GM12878 (cell line): ENCODE measurements around the gene PARP6.

Experiments
- EGR1 ChIP-seq, 2 experiments: IDR thresholded peaks; 1 replicate in 1 of 2; 2 replicates in 1 of 2; pipeline ENCODE4 v1.6.1; 2011 to 2012; ENCODE audit warnings: low read depth in 2 of 2, low read length in 2 of 2, borderline replicate concordance in 1 of 2, mild to moderate bottlenecking in 1 of 2, moderate library complexity in 1 of 2
- GABPA ChIP-seq: IDR thresholded peaks from 2 replicates; pipeline ENCODE4 v1.6.1; 2014; ENCODE audit warnings: antibody characterized with exemption, low read depth, mild to moderate bottlenecking, inconsistent platforms
- PAX5 ChIP-seq: IDR thresholded peaks from 2 replicates; pipeline ENCODE4 v1.6.1; 2011; ENCODE audit warnings: low read depth, low read length, borderline replicate concordance
- POLR2AphosphoS5 ChIP-seq: IDR thresholded peaks from 2 replicates; pipeline ENCODE4 v1.6.1; 2011; ENCODE audit warnings: mild to moderate bottlenecking, low read length, inconsistent platforms
- RAD51 ChIP-seq: fragments of 450-650 bp; IDR thresholded peaks from 2 replicates; pipeline ENCODE4 v1.6.1; 2016; ENCODE audit warnings: moderate library complexity, mild to moderate bottlenecking, inconsistent platforms
- ZNF274 ChIP-seq: IDR thresholded peaks from one replicate; pipeline ENCODE4 v1.8.0; 2011; ENCODE audit not compliant: insufficient read length, insufficient read depth
- TF ChIP-seq, protein P1 (sequence below), 3 experiments: IDR thresholded peaks in 2 of 3; conservative IDR thresholded peaks in 1 of 3; 2 replicates each; pipeline ENCODE4 v1.5.1; 2011; ENCODE audit warnings: low read depth in 3 of 3, low read length in 3 of 3, mild to moderate bottlenecking in 3 of 3, control low read depth in 2 of 3, moderate library complexity in 2 of 3, inconsistent platforms in 1 of 3, mixed read lengths in 1 of 3; ENCODE audit not compliant: control insufficient read depth in 2 of 3, insufficient read depth in 1 of 3; ENCODE audit errors: extremely low read depth in 1 of 3
- TF ChIP-seq, protein P2 (sequence below): IDR thresholded peaks from 2 replicates; pipeline ENCODE4 v1.6.1; 2011; ENCODE audit warnings: borderline replicate concordance, low read depth, mild to moderate bottlenecking, moderate library complexity, mixed read lengths, low read length; ENCODE audit not compliant: insufficient read depth; ENCODE audit errors: extremely low read length

DNA sequence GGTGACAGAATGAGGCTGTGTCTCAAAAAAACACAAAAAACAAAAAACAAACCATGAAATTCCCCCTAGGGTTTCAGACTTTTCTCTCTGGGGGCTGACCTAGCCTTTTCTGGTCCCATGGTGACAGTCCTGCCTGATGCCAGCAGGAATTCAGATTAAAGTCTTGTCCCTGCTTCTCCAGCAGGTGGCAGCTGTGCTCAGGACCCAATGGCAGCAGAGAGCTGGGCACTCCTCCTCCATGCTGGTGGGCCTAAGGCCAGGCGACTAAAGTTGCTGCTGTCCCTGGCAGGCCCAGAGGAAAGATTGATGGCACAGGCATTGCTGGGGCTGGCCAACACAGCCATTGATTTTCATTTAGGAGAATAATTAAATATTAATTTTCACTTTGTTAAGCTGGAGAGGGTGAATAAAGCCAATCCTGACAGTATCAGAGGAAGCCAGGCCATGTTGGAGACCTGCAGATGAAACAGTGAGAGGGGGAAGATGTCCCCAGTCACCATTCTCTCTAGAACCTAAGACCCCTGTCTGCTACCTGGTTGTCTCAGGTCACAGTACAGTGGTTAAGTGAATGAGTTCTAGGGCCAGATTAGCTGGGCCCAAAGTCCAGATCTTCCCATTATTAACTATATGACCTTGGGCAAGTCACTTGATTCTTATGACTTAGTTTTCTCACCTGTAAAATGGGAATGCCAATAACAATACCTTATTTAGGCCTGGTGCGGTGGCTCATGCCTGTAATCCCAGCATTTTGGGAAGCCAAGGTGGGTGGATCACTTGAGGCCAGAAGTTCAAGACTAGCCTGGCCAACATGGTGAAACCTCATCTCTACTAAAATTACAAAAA, 40.5 kb upstream of the PARP6 start:
- TF ChIP-seq PAX5 (no peak), ZNF274 (no peak), EGR1 (IDR thresholded peaks at IDR 0.05; ENCODE audit: borderline replicate concordance in 1 of 2, low read depth in 2 of 2, low read length in 2 of 2) (no peak), POLR2AphosphoS5 (no peak), GABPA (no peak), RAD51 (no peak)
- TF ChIP-seq, protein P1, sequence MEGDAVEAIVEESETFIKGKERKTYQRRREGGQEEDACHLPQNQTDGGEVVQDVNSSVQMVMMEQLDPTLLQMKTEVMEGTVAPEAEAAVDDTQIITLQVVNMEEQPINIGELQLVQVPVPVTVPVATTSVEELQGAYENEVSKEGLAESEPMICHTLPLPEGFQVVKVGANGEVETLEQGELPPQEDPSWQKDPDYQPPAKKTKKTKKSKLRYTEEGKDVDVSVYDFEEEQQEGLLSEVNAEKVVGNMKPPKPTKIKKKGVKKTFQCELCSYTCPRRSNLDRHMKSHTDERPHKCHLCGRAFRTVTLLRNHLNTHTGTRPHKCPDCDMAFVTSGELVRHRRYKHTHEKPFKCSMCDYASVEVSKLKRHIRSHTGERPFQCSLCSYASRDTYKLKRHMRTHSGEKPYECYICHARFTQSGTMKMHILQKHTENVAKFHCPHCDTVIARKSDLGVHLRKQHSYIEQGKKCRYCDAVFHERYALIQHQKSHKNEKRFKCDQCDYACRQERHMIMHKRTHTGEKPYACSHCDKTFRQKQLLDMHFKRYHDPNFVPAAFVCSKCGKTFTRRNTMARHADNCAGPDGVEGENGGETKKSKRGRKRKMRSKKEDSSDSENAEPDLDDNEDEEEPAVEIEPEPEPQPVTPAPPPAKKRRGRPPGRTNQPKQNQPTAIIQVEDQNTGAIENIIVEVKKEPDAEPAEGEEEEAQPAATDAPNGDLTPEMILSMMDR (IDR thresholded peaks at IDR 0.05 in 2 of 3, conservative IDR thresholded peaks at IDR 0.05 in 1 of 3; ENCODE audit: control insufficient read depth in 2 of 3, extremely low read depth in 1 of 3, insufficient read depth in 1 of 3, low read depth in 3 of 3, low read length in 3 of 3): peak; percentile 81 to 89 (median 84)
- TF ChIP-seq, protein P2, sequence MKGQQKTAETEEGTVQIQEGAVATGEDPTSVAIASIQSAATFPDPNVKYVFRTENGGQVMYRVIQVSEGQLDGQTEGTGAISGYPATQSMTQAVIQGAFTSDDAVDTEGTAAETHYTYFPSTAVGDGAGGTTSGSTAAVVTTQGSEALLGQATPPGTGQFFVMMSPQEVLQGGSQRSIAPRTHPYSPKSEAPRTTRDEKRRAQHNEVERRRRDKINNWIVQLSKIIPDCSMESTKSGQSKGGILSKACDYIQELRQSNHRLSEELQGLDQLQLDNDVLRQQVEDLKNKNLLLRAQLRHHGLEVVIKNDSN: no peak
